Measurements from ENCODE around the gene USP30. TPM values are rescaled to one million over a fixed set of nuclear protein-coding genes. Genes with fewer than 3 reads are reported as not detected.

USP30 gene
- total and polyA plus RNA-seq, 9 of the 15 experiments (the other 6 are each of a cell fraction or from before 2014, with no cell fraction given) = 1.4 to 15.2 (median 7.0) TPM

GRCh38 chr12:109099431-109100020, 47.1 kb downstream of the USP30 start:
- in situ Hi-C loops (cut with MboI) (loop anchor here (10.0 kb wide), 1 partner anchor 435 kb away; no protein-coding TSS in a partner anchor), intact Hi-C loops (cut with micrococcal nuclease) (loop anchor here (10.0 kb wide), 3 partner anchors 85 to 435 kb away; no protein-coding TSS in a partner anchor)
- DNase-seq (ENCODE audit: extremely low read depth in 1 of 4, low spot score in 3 of 4) (no peak), ATAC-seq (no peak), FAIRE-seq (no peak)
- Histone ChIP-seq H2AFZ (ENCODE audit: low read depth, low read length) (no peak overlapping the region), H3K4me3 (no peak overlapping the region), H3K79me2 (ENCODE audit: control insufficient read depth, insufficient read depth, low read length) (peaks cover 11% of the 10 kb centered on the region), H3K4me2 (ENCODE audit: insufficient read depth, low read length) (no peak overlapping the region), H3K36me3 (ENCODE audit: control insufficient read depth, insufficient read depth, low read length) (peaks cover 58% of the 10 kb centered on the region; the same call in 2 of the 3 replicates), H3K9ac (ENCODE audit: insufficient read depth in 1 of 2, low read depth in 2 of 2, low read length in 2 of 2) (no peak overlapping the region), H3K9me1 (ENCODE audit: control insufficient read depth, insufficient read depth, low read length) (no peaks in the 10 kb centered on the region), H3K9me3 (replicated peaks; ENCODE audit: control insufficient read depth, insufficient read depth, low read depth, low read length) (no peaks in the 10 kb centered on the region), H3K27me3 (ENCODE audit: control insufficient read depth in 2 of 2, insufficient read depth in 2 of 2, low read length in 2 of 2) (no peaks in the 10 kb centered on the region), H3K27ac (ENCODE audit: extremely low read depth, low read depth, low read length) (no peak overlapping the region), H3K4me1 (replicated peaks in 1 of 2; ENCODE audit: control insufficient read depth in 2 of 2, insufficient read depth in 2 of 2, low read length in 2 of 2) (peaks cover 5 to 19% of the 10 kb centered on the region in 2 experiments; a peak in 3 of 5 replicates), H4K20me1 (replicated peaks; ENCODE audit: control insufficient read depth, insufficient read depth, low read length) (no peaks in the 10 kb centered on the region)
- BruUV-seq (replicated peaks) = no TSS peak
- 75% methylated on average over 8 of the region's 12 CpGs for WGBS (ENCODE audit: insufficient coverage, low coverage, missing lambda C conversion rate)
- TF ChIP-seq NR2F6 (CRISPR knock-in tag; IDR thresholded peaks at IDR 0.05) (no peak), PHF8 (IDR thresholded peaks at IDR 0.05; ENCODE audit: borderline replicate concordance, low read length) (no peak), ELF1 (tag; IDR thresholded peaks at IDR 0.05) (no peak), RHOXF2B (CRISPR knock-in tag; conservative IDR thresholded peaks at IDR 0.05) (no peak), CCNT2 (IDR thresholded peaks at IDR 0.05; ENCODE audit: borderline replicate concordance, extremely low read depth, insufficient read length, low read depth, low read length) (no peak), HMBOX1 (IDR thresholded peaks at IDR 0.05) (peak; percentile 59; the same call in 1 of the 2 replicates)
- ChIA-PET CTCF (ENCODE audit: low intra/inter-chr PET ratio) (no interaction called here), POLR2A (interaction anchor here (0.6 to 0.9 kb wide), 5 partner anchors 17 to 550 kb away, joined by 3 to 4 read pairs (median 3); partner anchors contain the start of gene ACACB)

All from K562 (cell line).